GM19023 (cell line): ENCODE measurements around the gene SLC25A34.
"Not testable (repeated sequence)": the region's sequence is repeated elsewhere in the genome, so short reads cannot be mapped to it uniquely, and the experiment has no call there.

Experiments
- ATAC-seq: cut with Tn5 transposase; IDR thresholded peaks from one replicate; pipeline ENCODE4 v1.9.1; 2021; ENCODE audit warnings: mild to moderate bottlenecking, moderate library complexity; ENCODE audit not compliant: unreplicated experiment

Gene SLC25A34

DNA sequence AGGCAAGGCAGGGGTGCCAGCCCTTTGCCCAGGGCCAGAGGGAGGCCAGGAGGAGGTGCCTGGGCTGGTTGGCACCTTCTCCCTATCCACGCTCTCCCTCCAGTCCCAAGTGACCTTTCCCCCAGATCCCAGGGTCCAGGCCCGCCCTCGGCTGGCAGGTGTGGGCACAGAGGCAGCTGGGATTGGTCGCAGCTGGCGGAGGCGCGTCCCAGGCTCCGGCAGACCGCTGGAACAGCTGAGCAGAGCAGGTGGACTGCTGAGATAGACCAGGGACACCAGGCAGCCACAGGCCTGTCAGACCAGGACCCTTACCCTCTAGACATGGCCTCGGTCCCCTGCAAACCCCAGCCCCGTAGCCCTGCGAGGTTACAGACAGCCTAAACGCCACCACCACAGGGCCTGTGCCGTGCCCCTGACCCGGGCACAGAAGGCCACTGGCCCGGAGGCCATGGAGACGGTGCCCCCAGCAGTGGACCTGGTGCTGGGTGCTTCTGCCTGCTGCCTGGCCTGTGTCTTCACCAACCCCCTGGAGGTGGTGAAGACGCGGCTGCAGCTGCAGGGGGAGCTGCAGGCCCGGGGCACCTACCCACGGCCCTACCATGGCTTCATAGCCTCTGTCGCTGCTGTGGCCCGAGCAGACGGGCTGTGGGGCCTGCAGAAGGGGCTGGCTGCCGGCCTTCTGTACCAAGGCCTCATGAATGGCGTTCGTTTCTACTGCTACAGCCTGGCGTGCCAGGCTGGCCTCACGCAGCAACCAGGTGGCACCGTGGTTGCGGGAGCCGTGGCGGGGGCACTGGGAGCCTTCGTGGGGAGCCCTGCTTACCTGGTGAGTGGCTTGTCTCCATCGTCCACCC, at the start of gene SLC25A34:
Gene SLC25A34, plus strand, starts transcription at position 221 of the 854 bp plus-strand sequence. Its CDS starts 228 bp downstream, at position 449.
- ATAC-seq, result no peak

DNA sequence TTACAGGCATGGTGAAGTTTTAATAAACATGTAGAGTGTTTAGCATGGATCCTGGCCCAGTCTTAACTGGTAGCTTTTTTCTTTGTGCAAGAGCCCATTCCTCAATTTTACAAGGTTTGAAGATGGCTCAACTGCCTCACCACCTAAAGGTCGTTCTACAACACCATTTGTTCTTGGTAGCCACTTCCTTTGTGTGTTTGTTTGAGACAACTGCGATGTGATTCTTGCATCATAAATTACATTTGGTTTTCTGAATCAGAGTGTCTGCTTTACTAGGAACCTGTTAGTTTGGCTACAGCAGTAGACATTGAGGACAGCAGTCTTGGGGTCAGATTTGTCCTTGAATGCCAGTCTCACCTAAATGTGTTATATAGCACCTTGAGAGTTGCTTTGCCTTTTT, 48.6 kb upstream of the SLC25A34 start:
- ATAC-seq, result no peak

DNA sequence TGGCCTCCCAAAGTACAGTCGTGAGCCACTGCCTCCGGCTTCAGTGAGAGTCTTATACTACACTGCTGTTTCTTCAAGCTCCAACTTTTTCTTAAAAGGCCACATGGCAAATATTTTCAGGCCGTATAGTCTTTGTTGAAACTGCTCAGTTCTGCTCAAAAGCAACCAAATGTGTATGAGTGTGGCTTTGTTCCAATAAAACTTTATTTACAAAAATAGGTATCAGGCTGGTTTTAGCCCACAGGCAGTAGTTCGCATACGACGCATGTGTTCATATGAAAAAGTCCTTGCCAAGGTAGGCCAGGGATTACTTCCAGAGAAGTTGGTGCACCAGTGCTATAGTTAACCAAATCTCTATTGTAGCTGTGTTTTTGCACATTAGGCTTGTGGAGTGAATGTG, 45.7 kb upstream of the SLC25A34 start:
- ATAC-seq, result no peak

- ATAC-seq, result no peak
These were observed 44.5 kb upstream of the SLC25A34 start for GRCh38 chr1:15691434-15692032.

DNA sequence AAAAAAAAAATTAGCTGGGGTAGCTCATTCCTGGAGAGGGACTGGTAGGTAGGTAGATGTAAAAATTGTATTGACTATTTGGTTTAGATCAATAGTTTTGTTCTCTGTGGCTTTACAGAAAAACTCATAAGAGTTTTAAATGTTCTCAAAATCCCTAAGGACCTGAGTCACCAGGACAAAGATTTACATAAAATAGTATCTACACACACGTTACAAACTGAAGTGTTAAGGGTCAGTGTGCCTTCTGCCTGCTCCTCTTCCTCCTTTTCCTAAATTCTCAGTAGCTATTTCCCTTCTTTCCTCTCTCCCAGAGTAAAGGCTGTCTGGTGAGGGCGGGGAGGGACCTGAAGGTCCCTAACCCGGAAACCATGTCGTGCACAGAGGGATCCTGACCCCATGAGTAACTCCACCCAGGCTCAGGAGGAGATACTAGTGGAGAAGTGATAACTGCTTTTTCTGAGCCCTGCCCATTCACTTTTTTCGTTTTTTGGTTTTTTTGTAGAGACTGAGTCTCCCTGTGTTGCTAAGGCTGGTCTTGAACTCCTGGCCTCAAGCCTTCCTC, 43.9 kb upstream of the SLC25A34 start:
- no peak for ATAC-seq

DNA sequence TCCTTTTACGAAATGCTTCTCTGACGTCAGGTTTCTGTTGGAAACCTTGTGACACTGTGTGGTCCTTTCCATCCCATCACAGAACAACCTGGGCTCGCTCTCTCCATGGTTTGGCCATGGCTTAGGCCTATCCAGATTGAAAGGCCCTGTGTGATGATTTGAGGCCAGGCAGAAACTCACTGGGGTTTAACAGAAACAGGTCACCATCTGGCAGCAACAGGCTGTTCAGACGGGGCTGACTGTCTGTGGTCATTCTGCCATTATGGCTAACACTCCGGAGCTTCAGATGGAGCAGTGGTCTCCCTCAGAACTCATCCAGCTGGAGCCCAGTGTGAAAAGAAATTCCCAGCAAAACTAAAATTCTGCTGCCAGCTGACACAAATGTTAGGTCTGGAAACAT, 42.7 kb upstream of the SLC25A34 start:
- no peak for ATAC-seq

GRCh38 chr1:15696956-15697521, 39.0 kb upstream of the SLC25A34 start:
- ATAC-seq, result peak; percentile 86

DNA sequence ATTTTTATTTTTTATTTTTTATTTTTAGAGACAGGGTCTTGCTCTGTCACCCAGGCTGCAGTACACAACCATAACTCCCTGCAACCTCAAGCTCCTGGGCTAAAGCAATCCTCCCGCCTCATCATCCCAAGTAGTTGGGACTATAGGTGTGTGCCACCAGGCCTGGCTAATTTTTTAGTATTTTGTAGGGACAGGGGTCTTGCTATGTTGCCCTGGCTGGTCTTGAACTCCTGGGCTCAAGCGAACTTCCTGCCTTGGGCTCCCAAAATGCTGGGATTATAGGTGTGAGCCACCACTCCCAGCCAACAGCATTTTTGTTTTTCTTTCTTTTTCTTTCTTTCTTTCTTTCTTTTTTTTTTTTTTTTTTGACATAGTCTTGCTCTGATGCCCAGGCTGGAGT, 37.9 kb upstream of the SLC25A34 start:
- ATAC-seq, result no peak

DNA sequence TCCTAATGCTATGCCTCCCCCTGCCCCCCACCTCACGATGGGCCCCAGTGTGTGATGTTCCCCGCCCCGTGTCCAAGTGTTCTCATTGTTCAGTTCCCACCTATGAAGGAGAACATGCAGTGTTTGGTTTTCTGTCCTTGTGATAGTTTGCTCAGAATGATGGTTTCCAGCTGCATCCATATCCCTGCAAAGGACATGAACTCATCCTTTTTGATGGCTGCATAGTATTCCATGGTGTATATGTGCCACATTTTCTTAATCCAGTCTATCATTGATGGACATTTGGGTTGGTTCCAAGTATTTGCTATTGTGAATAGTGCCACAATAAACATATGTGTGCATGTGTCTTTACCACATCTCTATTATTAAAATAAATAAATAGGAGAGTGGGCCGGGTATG, 36.7 kb upstream of the SLC25A34 start:
- ATAC-seq, result not testable (repeated sequence)

- no peak for ATAC-seq
These were observed 35.5 kb upstream of the SLC25A34 start for GRCh38 chr1:15700508-15700907.

DNA sequence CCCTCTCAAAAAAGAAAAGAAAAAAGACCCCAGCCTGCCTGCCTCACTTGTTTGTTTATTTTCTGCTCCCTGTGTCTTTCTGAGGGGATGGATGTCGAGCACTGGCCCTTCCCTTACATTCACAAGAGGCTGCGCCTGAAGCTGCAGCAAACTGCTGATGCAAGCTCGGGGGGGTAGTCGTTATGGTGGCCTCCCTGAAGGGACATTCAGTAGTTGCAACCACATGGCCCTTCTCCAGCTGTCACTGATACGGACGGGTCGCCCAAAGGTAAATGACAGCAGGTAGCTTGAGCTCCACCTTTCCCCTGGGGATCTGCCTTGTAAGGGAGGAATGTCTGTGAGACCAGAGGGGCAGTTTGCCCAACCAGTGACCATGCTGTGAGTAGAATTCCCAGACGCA, 34.3 kb upstream of the SLC25A34 start:
- no peak for ATAC-seq

DNA sequence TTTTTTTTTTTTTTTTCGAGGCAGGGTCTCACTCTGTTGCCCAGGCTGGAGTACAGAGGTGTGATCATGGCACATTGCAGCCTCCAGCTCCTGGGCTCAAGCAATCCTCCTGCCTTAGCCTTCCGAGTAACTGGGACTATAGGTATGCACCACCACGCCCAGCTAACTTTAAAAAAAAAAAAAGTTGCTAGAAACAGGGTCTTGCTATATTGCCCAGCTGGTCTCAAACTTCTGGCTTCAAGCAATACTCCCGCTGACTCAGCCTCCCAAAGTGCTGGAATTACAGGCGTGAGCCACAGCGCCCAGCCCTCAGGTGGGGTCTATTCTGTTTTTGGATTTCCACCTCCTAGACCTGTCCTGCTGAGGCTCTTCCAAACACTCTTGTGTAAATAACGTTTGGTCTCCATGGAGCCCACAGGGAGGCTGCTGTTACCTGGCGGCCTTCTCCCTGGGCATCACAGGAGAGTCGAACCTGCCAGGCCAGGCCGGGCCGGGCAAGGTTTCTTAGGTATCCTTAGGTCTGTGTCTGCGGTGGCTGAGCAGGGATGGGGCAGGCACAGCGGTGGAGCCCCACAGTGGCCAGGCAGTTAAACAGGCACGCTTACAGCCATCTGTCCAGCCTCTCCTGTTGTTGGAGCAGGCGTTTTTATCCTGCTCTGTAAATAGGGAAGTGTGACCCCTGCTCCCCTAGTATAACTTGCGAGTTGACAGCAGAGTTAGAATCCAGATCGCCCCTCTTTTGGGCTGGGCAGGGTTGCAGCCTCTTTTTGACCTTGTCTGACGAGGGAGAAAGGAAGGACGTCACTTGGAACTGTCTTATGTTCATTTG, 33.1 kb upstream of the SLC25A34 start:
- no peak for ATAC-seq

DNA sequence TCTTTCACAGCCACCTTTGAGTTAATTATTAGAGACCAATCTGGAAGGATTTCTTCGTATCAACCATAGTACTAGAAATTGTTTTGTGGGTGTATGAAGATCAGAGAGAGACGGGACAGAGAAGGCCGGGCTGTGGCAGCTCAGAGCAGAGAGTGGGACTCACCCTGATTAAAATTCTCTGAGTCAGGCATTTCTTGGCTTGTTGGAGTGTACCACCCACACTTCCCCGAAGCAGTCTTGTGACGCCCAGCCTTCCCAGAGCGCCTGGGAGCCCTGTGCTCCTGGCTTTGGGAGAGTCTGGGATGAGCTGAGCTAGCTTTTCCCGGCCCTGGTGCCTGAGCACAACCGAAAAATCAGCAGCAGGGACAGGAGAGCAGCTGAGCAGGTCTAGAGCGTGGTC, 32.5 kb upstream of the SLC25A34 start:
- ATAC-seq, result no peak

- no peak for ATAC-seq
These were observed 31.4 kb upstream of the SLC25A34 start for GRCh38 chr1:15704526-15705183.

- ATAC-seq, result no peak
These were observed 30.9 kb upstream of the SLC25A34 start for GRCh38 chr1:15705184-15705566.

DNA sequence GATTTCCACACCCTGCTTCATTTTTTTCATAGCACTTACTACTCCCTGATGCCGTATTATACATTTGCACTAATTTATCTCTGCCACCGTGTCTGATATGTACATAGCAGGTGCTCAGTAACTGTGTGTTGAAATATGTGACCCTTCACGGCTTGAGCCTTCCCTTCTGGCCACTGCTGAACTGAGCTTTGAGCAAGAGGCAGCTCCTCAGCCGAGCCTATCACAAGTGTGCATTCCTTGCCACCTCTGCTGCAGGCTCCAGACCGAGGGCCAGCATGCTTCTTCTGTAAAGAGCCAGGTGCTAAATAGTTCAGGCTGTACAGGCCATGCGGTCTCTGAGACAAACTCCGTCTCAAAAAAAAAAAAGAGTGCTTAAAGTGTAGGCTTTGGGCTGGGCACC, 29.3 kb upstream of the SLC25A34 start:
- ATAC-seq, result no peak

GRCh38 chr1:15707239-15707925, 28.7 kb upstream of the SLC25A34 start:
- ATAC-seq, result no peak

- ATAC-seq, result no peak
These were observed 27.4 kb upstream of the SLC25A34 start for GRCh38 chr1:15708486-15709137.

GRCh38 chr1:15709226-15709625, 26.8 kb upstream of the SLC25A34 start:
- no peak for ATAC-seq
